GM21717 (cell line): Measurements from ENCODE around the gene UAP1L1.

Experiments
- ATAC-seq: cut with Tn5 transposase; IDR thresholded peaks from one replicate; pipeline ENCODE4 v1.9.1; 2021; ENCODE audit warnings: mild to moderate bottlenecking, moderate library complexity; ENCODE audit not compliant: unreplicated experiment

The UAP1L1 gene

DNA sequence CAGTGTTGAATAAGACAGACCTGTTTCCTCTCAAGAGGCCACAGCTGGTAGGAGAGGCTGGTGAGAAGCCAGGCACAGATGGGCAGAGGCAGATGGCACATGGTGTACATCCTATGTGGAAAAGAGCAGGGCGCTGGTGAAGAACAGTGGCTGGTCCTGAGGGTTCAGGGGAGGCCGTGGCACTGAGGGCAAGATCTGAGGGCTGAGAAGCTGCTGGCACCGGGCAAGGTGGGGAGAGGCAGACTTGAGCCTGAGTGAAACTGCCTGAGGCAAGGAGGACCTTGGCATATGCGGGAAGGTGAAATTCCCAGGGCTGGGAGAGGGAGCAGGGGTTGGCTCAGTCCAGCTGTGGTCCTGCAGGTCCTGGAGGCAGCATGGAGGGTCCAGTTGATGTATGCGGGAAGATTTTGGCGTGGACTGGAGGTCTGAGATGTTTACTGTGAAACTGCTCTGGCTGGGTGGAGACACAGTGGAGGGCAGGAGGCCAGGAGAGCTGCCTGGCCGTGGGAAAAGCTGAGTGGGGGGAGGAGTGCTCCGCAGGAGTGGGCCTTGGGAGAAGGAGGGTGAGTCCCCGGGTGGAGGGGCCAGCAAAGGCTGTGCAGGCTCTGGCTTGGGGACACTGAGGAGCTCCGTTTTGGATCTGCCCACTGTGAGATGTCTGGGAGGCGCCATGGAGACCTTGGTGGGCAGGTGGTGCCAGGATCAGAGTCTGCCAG, 12.1 kb downstream of the UAP1L1 start:
- ATAC-seq: no peak

DNA sequence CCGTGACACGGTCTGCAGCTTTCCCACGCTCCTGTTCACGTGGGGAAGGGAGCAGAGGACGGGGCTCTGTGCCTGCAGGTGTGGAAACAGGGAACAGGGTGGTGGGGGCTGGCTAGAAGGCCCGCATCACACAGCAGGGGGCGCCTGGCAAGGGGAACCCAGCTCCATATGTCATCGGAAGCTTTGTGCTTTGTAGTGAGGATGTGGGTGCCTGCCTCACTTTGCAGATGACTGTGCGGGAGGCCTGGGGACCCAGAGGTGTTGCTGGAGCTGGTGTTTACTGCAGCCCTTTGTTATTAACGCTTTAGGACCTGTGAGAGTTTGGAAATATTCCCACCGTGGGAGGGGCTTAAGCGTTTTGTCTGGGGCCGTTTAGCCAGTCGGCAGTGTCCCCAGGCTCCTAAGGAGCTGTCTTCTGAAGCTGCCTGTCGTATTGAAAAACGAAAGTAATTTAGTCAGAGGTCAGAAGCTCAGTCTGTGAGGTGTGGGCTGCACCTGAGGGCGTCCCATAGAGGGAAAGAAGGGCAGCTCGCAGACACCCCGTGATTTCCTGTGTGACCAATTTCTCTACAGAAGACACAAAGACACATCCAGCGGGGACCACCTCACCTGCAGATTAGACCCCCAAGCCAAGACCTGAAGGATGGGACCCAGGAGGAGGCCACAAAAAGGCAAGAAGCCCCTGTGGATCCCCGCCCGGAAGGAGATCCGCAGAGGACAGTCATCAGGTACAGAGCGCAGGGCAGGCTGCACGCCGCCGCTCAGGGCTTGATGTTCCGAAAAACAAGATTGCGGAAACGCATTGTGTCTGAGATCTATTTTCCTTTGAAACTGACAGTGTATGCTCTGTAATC, 18.6 kb downstream of the UAP1L1 start:
- peak; percentile 66 for ATAC-seq

- ATAC-seq: no peak
Observed at GRCh38 chr9:137096785-137097546, 19.6 kb downstream of the UAP1L1 start.

DNA sequence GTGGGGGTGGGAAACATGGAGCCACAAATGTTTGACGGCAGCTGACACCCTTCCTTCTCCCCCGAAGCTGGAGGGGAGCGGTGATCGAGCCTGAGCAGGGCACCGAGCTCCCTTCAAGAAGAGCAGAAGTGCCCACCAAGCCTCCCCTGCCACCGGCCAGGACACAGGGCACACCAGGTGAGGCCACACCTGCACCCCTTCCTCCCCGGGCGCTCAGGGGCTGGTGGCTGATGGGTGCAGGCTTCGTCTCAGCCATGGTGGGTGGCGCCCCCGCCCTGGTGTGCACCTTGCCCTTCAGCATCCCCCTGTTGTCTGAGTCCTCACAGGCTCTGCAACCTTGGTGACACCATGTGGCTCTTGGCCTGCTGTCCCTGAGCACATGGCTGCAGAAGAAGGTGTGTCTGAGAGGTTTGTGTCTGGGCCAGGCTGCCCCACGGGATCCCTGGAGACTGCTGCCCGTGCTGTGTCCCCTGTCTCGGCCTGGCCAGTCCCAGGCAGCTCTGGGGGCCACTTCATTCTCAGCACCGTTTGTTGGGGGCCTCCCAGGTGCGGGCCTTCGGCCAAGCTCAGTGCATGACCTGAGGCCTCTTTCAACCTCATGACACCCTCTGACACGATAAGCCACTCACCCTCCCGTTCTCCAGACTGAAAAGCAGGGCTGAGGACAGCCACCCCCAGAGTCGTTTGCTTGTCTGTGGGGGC, 20.6 kb downstream of the UAP1L1 start:
- no peak for ATAC-seq

DNA sequence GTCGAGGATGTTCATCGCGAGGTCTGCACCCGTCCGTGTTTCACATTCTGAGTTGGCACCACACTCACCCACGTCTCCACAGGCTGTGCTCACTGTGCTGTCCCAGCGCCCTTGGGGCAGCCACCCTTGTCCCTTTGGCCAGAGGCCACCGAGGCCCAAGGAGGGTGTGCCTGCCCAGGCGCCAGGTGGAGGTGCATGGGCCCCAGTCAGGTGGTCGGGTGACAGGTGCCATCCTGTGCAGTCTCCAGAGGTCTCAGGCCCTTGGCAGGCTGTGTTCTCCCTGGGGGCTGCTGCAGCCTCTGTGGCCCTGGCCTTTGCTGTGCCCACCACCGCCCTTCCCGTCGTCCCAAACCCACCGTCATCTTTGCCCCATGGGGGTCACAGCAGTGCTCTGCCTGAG, 21.9 kb downstream of the UAP1L1 start:
- no peak for ATAC-seq

GRCh38 chr9:137103206-137103999, 26.1 kb downstream of the UAP1L1 start:
- no peak for ATAC-seq

DNA sequence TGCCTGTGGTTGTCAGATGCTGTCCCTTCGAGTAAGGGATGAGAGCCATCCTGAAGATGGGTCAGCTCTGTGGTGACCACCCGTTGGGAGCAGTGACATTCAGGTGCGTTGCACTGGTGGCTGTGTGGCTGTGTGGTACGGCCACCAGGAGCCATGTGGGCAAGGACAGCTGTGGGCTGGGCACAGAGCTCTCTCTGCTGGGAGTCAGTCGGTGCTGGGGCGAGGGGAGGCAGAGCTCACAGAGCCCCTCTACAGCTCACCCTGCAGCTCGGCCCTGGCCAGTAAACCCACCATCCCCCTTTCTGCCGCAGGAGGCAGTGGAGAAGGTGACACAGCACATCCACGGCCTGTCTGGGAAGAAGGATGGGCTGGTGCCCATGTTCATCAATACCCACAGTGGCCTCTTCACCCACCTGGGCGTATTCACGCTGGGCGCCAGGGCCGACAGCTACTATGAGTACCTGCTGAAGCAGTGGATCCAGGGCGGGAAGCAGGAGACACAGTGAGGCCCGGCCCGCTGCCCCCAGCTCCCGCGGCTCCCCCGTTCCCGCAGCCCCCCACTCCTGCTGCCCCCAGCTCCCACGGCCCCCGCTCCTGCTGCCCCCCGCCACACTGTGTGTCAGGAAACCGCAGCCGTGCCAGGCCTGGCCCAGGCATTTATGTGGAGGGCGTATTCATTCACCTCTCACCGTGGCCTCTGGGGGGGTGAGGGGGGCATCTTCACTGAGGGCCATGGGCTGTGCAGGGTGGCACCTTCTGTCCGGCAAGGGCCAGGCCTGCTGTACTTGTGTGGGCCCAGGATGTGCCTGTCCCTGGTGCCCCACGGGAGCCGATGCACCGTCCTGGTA, 28.7 kb downstream of the UAP1L1 start:
- no peak for ATAC-seq

GRCh38 chr9:137106662-137107250, 29.4 kb downstream of the UAP1L1 start:
- ATAC-seq: no peak

DNA sequence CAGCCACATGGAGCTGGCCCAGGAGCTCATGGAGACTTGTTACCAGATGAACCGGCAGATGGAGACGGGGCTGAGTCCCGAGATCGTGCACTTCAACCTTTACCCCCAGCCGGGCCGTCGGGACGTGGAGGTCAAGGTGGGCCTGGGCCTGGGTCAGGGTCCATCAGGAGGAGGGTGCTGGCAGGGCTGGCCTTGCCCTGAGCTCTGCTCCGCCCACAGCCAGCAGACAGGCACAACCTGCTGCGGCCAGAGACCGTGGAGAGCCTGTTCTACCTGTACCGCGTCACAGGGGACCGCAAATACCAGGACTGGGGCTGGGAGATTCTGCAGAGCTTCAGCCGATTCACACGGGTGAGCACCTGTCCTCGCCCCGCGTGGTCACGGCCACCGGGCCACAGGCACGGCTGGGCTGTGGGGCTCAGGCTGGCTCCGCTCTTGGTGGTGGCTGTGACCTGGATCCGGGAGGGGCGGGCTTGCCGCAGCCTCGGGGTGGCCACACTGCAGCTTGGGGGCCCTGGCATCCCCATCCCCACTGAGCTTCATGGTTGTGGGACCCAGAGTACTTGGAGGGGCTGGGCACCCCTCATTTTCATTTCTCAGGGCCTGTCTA, 30.1 kb downstream of the UAP1L1 start:
- no peak for ATAC-seq

- ATAC-seq: no peak
Observed at GRCh38 chr9:137107982-137108381, 30.7 kb downstream of the UAP1L1 start.

- ATAC-seq: no peak
Observed at GRCh38 chr9:137108608-137109249, 31.4 kb downstream of the UAP1L1 start.

GRCh38 chr9:137109250-137110146, 32.2 kb downstream of the UAP1L1 start:
- no peak for ATAC-seq

- no peak for ATAC-seq
Observed at GRCh38 chr9:137110147-137110910, 33.0 kb downstream of the UAP1L1 start.

DNA sequence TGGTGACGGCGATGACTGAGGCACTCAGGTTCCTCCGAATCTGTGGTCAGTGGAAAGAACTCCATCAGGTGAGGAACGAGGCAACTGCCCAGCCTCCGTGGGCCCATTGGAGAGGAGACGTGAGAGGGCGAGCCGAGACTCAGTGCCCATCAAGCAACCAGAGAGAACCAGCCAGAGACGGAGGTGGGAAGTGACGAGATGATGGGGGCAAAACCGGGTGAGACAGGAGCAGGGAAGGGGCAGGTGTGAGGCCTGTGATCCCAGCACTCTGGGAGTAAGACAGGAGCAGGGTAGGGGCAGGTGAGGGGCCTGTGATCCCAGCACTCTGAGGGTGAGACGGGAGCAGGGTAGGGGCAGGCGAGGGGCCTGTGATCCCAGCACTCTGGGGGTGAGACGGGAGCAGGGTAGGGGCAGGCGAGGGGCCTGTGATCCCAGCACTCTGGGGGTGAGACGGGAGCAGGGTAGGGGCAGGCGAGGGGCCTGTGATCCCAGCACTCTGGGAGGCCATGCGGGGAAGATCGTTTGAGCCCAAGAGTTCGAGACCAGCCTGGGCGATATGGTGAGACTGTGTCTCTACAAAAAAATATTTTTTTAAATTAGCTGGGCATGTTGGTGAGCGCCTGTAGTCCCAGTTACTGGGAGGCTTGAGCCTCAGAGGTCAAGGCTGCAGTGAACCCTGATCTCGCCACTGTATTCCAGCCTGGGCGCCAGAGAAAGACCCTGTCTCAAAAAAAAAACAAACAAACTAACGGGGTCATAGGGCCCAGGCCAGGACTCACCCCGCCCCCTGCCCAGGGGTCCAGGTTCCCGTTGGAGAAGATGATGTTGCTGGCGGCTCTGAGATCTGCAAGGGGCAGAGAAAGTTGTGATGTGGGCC, 33.8 kb downstream of the UAP1L1 start:
- no peak for ATAC-seq
